ENCODE measurements around the gene SUPV3L1.
"Not testable (repeated sequence)": the region's sequence is repeated elsewhere in the genome, so short reads cannot be mapped to it uniquely, and the experiment has no call there.

SUPV3L1 gene

GRCh38 chr10:69232736-69233480 lies 52.9 kb downstream of the SUPV3L1 start:
- no peak for DNase-seq

DNA sequence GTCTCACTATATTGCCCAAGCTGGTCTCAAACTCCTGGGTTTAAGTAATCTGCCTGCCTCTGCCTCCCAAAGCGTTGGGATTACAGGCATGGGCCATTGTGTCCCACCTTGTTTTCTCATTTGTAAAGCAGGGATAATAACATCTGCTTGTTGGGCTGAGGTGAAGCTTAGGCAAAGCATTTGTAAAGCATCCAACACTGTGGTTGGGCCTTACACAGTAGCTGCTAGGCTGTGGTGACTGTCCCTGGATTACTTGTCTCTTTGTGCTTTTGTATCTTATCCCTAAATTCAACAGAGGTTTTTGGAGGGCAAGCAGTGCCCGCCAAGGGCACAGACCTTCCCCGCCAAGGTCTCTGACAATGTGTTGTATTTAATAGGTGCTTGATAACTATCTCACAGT lies 54.4 kb downstream of the SUPV3L1 start:
- no peak for DNase-seq

DNA sequence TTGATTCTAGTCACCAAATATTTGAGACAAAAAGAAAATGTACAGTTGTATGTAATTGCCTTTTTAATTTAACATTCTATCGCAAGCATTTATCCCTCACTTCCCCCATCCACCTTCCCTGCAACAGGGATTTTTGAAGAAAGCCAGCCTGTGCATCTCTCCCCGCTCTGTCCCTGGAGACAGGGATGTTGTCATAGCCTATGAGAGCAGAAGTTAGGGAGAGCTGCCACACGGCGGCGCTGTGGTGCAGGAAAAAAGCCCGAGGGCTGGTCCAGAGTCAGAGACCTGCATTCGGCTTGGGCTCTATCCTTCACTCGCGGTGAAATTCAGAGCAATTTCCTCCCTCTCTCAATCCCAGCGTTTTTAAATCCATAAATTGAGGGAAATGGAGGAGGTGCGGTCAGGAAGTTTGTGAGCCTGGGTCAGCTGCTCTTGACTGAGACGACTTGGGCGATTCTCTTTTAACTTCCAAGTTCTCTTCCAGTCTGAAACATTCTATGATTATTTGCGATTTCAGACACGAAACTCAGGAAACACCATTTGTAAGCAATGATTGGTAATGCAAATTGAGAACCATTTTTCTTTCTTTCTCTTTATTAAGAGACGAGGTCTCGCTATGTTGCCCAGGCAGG lies 57.6 kb downstream of the SUPV3L1 start:
- DNase-seq, result peak; percentile 52

DNA sequence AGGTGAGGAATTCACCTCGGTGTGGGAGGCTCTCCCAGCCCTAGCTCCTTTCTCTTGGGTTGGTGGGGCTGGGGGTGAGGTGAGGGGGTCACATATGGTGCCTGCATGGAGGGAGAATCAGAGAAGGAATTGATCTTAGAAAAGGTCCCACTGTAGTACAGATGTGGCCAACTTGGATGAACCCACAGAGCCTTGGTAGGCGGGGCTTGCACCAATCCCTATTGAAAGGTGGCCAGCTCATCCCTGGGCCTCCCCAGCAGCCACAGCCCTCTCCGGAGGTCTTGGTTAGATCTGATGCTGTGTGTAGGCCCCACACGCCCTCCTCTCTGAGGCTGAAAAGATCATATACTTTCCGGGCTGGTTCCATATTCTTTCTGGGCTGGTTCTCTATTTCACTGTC lies 59.1 kb downstream of the SUPV3L1 start:
- no peak for DNase-seq

GRCh38 chr10:69239816-69240434 lies 59.9 kb downstream of the SUPV3L1 start:
- DNase-seq, result no peak

DNA sequence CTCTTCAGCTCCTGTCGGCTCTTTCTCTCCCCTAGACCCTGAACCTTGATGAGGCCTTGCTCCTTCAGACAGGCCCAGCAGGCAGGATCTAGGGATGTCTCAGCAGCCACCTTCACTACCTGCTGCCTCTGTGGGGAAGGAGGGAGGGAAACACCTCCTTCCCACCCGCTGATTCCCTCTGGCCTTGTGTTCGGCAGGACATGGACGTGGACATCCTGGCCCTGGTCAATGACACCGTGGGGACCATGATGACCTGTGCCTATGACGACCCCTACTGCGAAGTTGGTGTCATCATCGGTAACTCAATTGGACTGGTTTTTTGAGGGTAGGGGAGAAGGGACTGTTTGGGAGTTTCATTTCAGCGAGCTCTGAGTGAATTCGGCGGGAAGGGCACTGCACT lies 60.4 kb downstream of the SUPV3L1 start:
- no peak for DNase-seq

GRCh38 chr10:69241575-69241974 lies 61.5 kb downstream of the SUPV3L1 start:
- DNase-seq, result no peak

GRCh38 chr10:69242040-69242851 lies 62.2 kb downstream of the SUPV3L1 start:
- DNase-seq, result no peak

- DNase-seq, result no peak
Measured at GRCh38 chr10:69242852-69243212, 62.8 kb downstream of the SUPV3L1 start.

DNA sequence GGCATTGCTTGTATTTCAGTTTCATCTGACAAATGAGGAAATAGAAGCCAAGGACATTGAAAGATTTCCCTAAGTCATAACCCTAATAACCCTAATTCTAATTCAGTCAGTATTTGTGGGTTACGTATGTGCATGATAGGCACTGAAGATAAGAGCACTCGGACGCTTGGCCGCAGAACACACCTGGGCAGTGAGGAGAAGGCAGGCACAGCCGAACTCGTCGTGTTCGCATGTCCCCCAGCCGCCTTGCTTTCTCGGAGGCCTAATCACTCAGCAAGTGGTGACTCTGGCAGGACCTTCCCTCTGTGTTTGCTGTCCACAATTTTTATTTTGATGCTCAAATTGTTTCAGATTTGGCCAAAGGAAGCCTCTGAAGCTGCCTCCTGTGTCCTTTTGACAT lies 63.8 kb downstream of the SUPV3L1 start:
- DNase-seq, result no peak

DNA sequence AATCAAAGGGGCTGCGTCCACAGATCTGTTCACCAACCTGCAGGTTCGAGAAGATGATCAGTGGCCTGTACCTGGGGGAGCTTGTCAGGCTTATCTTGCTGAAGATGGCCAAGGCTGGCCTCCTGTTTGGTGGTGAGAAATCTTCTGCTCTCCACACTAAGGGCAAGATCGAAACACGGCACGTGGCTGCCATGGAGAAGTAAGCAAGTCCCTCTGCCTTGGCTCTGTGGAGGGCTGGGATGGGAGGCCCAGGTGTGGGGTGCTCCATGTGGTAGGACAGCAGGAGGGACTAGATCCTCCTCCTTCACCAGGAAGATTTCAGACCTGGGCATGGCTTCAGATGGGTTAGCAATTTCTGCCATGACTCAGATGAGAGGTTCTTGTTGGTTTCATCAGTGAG lies 66.0 kb downstream of the SUPV3L1 start:
- DNase-seq, result no peak

GRCh38 chr10:69246581-69247312 lies 66.7 kb downstream of the SUPV3L1 start:
- DNase-seq, result no peak

DNA sequence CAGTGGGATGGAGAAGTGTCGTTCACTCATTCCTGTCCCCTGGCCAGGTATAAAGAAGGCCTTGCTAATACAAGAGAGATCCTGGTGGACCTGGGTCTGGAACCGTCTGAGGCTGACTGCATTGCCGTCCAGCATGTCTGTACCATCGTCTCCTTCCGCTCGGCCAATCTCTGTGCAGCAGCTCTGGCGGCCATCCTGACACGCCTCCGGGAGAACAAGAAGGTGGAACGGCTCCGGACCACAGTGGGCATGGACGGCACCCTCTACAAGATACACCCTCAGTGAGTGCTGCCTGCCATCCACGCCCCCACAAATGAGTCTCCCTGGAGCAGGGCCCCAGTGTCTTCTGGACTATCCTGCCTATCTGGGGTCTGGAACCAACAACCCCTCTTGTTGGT lies 67.3 kb downstream of the SUPV3L1 start:
- no peak for DNase-seq

DNA sequence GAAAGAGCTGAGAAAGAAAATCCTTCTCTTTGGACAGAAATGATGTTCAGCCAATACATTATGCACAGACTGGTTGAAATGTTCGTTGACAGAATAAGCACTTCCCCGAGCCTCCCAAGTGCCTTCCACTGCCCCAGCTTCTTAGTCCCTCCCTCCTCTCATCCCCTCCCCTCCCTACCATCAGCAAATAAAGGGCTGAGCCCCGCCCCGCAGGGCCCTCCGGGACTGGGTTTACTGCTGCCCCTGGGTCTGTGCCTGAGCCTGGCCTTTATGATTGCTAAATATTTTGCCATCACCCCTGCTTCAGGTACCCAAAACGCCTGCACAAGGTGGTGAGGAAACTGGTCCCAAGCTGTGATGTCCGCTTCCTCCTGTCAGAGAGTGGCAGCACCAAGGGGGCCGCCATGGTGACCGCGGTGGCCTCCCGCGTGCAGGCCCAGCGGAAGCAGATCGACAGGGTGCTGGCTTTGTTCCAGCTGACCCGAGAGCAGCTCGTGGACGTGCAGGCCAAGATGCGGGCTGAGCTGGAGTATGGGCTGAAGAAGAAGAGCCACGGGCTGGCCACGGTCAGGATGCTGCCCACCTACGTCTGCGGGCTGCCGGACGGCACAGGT lies 68.2 kb downstream of the SUPV3L1 start:
- DNase-seq, result no peak

GRCh38 chr10:69250041-69250440 lies 70.0 kb downstream of the SUPV3L1 start:
- no peak for DNase-seq

DNA sequence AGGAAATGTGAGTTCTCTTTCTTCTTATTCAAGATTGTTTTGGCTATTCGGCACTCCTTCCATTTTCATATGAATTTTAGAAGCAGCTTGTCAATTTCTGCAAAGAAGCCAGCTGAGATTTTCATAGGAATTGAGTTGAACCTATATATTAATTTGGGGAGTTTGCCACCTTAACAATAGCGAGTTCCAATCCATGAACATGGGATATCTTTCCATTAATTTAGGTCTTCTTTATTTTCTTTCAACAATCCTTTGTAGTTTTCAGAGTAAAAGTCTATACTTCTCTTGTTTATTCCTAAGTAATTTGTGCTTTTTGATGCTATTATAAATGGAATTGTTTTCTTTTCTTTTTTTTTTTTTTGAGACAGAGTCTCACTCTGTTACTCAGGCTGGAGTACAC lies 71.4 kb downstream of the SUPV3L1 start:
- DNase-seq, result not testable (repeated sequence)

- DNase-seq, result no peak
Measured at GRCh38 chr10:69253171-69253570, 73.1 kb downstream of the SUPV3L1 start.

DNA sequence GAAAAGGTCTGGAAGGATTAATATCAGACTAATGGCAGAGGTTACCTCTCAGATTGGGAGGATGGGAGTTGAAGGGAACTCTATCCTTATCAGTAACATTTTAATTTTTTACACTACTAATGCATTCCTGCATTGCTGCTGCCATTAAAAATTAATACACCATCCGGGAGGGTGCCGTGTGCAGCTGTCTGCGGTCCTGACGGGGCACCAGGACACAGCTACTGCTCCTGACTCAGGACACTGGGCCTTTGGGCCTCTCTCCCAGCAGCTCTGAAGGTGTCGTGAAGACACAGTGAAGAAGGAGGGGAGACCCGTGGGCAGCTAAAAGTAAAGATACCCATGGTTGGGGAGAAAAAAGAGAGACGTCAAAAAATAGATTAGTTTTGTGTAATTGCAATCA lies 74.8 kb downstream of the SUPV3L1 start:
- no peak for DNase-seq
